Right lung (tissue), 5 donors: ENCODE measurements around the gene PRUNE2. TPM values are rescaled to one million over a fixed set of nuclear protein-coding genes. Genes with fewer than 3 reads are reported as not detected.
A peak's percentile ranks its signal among the peaks of the same experiment; 100 is the strongest.
"Not testable (repeated sequence)": the region's sequence is repeated elsewhere in the genome, so short reads cannot be mapped to it uniquely, and the experiment has no call there.

ENCODE experiments used
- DNase-seq, 2 donors: peaks; one replicate each; pipeline ENCODE4 v3.0.0-alpha.2; 2013
- polyA plus RNA-seq, 5 donors: library from polyadenylated mRNA; unstranded; fragments of 120-200 nt; gene quantifications; one replicate each; pipeline versions ENCODE4 v1.2.1 to v1.2.3, GENCODE V29; 2013; ENCODE audit warnings: inconsistent platforms in 1 of 5, low replicate concordance in 1 of 5; ENCODE audit not compliant: insufficient read length in 5 of 5, insufficient read depth in 1 of 5

The PRUNE2 gene
- polyA plus RNA-seq, 5 donors = 2.5 to 4.4 (median 3.3) TPM

GRCh38 chr9:76699971-76700370 is 205.9 kb downstream of the PRUNE2 start:
- no peak for DNase-seq

GRCh38 chr9:76697554-76697953 is 208.4 kb downstream of the PRUNE2 start:
- DNase-seq = no peak

GRCh38 chr9:76697081-76697480 is 208.8 kb downstream of the PRUNE2 start:
- no peak for DNase-seq

- DNase-seq = no peak
Observed at GRCh38 chr9:76693912-76694311, 212.0 kb downstream of the PRUNE2 start.

GRCh38 chr9:76692458-76693129 is 213.3 kb downstream of the PRUNE2 start:
- DNase-seq = no peak

- DNase-seq = peak; percentile 53 to 61
Observed at GRCh38 chr9:76691517-76692313, 214.2 kb downstream of the PRUNE2 start.

- no peak for DNase-seq
Observed at GRCh38 chr9:76690973-76691370, 214.9 kb downstream of the PRUNE2 start.

- DNase-seq = no peak
Observed at GRCh38 chr9:76690246-76690972, 215.5 kb downstream of the PRUNE2 start.

GRCh38 chr9:76688471-76689238 is 217.3 kb downstream of the PRUNE2 start:
- DNase-seq = no peak

GRCh38 chr9:76687861-76688391 is 218.0 kb downstream of the PRUNE2 start:
- DNase-seq = no peak

- no peak for DNase-seq
Observed at GRCh38 chr9:76686756-76687155, 219.2 kb downstream of the PRUNE2 start.

- no peak for DNase-seq
Observed at GRCh38 chr9:76684213-76684612, 221.7 kb downstream of the PRUNE2 start.

- DNase-seq = no peak
Observed at GRCh38 chr9:76681556-76681955, 224.4 kb downstream of the PRUNE2 start.

GRCh38 chr9:76680716-76681425 is 225.0 kb downstream of the PRUNE2 start:
- no peak for DNase-seq

- DNase-seq = no peak
Observed at GRCh38 chr9:76677481-76678055, 228.3 kb downstream of the PRUNE2 start.

- no peak for DNase-seq
Observed at GRCh38 chr9:76676857-76677256, 229.1 kb downstream of the PRUNE2 start.

GRCh38 chr9:76667521-76667957 is 238.4 kb downstream of the PRUNE2 start:
- DNase-seq = no peak

GRCh38 chr9:76665966-76666365 is 239.9 kb downstream of the PRUNE2 start:
- not testable (repeated sequence) for DNase-seq

- no peak for DNase-seq
Observed at GRCh38 chr9:76665458-76665857, 240.5 kb downstream of the PRUNE2 start.

GRCh38 chr9:76664120-76664519 is 241.8 kb downstream of the PRUNE2 start:
- no peak for DNase-seq
